Stimulated activated CD4-positive, alpha-beta T cell treated with anti-CD3 and anti-CD28 coated beads, Interleukin-2, amount 100 ng/mL, for 24 hours (primary cell): ENCODE results near the gene OR51I2.

Source experiments
- DNase-seq, 2 donors: peaks; one replicate each; pipeline ENCODE4 v3.0.0-alpha.2; 2020

Gene OR51I2, protein sequence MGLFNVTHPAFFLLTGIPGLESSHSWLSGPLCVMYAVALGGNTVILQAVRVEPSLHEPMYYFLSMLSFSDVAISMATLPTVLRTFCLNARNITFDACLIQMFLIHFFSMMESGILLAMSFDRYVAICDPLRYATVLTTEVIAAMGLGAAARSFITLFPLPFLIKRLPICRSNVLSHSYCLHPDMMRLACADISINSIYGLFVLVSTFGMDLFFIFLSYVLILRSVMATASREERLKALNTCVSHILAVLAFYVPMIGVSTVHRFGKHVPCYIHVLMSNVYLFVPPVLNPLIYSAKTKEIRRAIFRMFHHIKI

GRCh38 chr11:5449023-5449422, at the start of gene OR51I2:
OR51I2 (plus strand) TSS chr11:5449323; CDS start chr11:5453489, 4,166 bp downstream.
- no peak for DNase-seq

DNA sequence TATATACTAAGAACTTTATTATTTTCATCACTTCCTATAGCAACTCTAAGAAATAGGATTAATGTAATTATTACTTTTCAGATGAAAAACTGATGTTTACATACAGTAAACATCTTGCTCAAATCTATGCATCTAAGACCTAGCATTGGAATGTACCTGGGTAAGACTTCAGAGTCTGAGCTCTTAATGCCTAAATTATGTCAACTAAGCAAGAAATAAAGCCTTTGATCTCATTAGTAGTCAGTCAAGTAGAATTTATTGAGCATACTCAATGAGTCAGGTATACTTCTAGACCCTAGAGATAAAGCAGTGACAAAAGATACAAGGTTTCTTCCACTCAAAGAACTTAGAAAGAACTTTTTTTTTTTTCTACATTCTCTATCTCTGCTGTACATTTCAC, 44.0 kb upstream of the OR51I2 start:
- no peak for DNase-seq

DNA sequence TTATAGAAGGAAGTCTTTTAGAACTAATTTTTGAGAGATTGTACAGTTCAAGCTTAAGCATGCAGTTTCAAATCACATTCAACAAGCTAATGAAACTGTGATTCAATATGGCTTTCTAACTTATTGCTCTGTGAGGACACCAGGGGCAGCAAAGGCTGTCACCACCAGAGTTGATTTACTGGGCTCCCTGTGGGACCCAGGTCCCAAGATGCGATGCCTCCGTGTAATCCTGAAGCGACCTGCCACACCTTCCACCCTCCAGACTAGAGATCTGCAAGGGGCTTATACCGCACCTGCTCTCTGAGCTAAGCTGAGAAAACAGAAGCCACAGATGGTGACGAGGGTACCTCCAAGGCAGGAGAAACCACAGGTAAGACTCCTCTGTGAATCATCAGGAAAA, 28.1 kb upstream of the OR51I2 start:
- DNase-seq: no peak

DNA sequence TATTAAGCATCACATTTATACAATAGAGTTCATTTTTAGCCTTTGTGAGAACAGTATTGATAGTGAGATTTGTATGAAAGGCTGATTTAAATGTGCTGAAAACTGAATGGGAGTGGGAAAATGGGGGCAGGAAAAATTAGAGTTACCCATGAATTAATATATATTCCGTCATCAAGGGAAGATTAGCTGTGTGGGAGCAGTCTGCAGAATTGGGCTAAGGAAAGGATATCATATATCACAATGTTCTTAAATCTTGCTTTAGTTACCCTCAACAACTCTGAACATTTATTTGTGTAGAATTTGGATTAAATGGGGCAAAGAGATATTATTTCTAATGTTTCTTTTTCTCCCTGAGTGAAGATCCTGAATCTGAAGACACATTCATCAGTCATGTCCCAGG, 27.3 kb upstream of the OR51I2 start, which contains the start of gene OR51Q1:
TSS of gene OR51Q1 (plus strand) at position 301 of the 400 bp plus-strand sequence. CDS start at position 391, 90 bp downstream.
- DNase-seq: no peak

DNA sequence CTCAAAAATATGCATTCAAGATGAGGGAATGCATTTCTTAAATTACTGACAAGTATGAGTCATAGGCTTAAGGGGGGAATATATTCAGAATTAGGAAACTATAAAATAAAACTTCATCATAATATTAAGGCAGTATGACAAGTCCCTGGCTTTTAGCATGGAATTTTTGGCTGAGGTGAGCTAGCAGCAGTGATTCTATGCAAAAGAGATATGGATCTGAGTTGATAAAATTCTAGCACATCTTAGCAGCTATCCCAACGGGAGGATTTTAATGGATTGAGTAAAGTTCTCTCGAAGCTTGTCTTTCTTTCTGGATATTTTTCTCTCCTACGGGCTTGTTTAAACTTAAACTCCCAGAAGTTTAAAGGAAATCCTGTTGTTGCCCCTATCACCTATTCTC, 26.0 kb upstream of the OR51I2 start:
- no peak for DNase-seq

GRCh38 chr11:5441414-5441813, 7.7 kb upstream of the OR51I2 start, which contains the start of gene OR51I1:
OR51I1 (minus strand) TSS chr11:5441514; CDS start chr11:5441514, 0 bp downstream.
- DNase-seq: no peak

DNA sequence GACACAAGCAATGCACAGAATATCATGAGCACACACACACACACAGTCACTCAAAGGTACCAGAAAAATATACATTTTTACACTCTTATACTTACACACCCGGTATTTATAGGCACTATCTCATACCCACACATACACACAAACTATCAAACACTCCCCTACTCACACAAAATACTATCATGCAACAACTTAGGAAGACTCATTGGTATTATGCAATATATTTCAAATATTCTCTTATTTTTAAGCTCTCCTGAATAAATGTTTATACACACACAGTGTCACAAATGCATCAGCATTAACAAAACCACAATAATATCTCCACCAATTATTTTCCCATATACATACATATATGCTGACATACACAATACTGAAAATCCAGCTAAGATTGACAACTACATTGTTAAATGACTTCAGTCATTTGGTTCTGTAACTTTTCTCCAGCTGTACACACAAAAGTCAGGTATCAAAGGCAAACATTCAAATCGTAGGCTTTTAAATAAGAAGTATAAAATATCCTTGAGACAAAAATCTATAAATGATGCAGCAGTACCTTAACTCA, 5.2 kb upstream of the OR51I2 start:
- DNase-seq: no peak

DNA sequence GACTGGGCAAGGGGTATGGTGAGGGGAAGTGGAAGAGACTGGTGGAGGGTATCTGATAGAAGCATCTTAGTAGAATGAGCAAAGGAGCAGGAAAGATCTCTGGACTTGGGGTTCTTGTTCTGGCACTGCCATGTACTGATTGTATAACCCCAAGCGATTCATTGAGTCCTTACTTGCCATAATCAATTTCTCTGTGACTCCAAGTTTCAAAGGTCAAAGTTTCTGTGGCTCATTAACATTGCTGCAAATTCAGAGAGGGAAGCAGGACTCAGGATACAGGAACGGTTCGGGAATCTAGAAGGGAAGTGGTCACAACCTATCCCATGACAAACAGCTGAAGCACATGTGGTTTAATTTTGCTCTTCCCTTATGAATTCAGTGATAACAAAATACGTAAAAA, 309 bp downstream of the OR51I2 start:
- no peak for DNase-seq

GRCh38 chr11:5460983-5461621, 12.0 kb downstream of the OR51I2 start:
- no peak for DNase-seq

DNA sequence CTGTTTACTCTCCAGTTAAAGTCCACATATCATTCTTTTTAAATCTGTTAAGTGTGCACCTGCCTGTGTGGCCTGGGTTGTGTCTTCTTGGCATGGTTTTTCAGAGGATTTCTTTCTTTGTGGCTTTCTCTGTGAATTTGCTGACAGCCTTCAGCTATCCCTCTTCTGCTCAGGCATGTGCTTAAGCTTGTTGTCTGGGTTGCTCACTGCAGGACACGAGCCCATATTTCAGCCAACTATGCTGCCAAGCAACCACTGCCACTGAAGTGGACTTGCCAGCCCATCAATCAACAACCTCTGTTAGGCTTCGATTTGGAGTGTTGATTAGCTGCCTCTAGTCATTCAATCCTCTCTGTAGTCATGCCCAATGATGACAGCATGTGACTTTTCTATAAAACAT, 18.4 kb downstream of the OR51I2 start:
- DNase-seq: no peak

GRCh38 chr11:5473921-5474320, 24.8 kb downstream of the OR51I2 start:
- DNase-seq: no peak

DNA sequence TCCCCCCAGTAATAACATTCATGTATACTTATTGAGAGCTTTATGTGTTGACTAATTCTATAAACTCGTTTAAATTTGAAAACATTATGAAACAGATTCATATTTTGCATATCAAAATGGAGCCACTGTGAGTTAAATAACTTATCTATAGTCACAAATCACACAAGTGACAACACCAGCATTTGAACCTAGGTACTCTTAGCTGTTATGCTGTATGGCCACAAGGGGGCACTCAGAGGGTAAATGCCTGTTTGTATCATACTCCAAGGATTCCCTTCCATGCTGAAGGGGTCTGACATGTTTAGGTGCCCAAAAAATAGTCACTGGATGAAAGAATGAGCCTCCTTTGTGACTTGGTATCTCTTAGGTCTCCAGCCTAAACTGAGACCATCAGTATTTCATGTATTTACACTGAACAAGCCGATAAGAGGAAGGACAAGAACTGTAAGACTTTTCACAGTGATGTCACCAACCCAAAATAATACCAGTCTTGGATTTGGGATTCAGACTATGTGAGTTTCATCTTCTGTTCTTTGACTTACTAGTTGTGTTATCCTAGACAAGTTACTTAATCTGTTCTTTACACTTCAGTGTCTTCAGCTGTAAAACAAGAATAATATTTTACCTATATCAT, 27.2 kb downstream of the OR51I2 start:
- DNase-seq: peak; percentile 24 to 49

GRCh38 chr11:5486003-5486402, 36.9 kb downstream of the OR51I2 start:
- no peak for DNase-seq

DNA sequence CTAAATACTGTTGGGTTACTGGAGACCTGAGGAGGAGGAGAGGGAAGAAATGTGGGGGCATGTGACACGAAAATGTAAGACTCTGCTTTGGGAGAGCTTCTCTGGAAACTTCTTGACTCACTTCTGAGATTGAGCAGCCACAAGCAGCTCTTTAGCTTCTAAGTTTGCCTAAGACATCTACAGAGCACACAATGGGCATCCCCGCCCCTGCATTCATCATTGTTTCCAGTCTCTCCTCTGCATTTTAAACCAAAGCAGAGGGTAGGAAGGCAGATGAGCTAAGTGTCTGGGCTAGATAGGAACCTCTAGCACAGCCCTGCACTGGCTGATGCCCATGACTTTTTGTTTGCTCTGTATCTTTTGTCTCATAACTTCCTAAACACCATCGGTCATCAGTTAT, 37.3 kb downstream of the OR51I2 start:
- DNase-seq: peak in 1 of 2 donors; percentile 5

DNA sequence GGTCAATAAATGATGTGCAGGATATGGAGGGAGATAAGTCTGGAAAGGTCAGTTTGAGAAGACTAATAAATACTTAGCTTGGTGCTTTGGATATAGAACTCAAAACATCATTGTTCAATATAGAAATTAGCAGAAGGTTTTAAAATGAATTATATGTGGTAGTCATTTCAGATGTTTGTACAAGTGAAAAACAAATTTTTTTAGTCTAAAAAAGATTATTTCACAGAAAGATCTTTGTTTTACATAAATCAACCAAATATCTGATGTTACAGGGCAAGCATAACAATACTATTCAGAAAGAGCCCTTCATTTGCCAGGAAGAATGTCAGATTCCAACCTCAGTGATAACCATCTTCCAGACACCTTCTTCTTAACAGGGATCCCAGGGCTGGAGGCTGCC, 39.3 kb downstream of the OR51I2 start, which contains the start of gene OR52D1:
TSS of gene OR52D1 (plus strand) at position 301 of the 400 bp plus-strand sequence. CDS start at position 323, 22 bp downstream.
- no peak for DNase-seq

- no peak for DNase-seq
Measured at GRCh38 chr11:5488798-5489399, 39.8 kb downstream of the OR51I2 start.

DNA sequence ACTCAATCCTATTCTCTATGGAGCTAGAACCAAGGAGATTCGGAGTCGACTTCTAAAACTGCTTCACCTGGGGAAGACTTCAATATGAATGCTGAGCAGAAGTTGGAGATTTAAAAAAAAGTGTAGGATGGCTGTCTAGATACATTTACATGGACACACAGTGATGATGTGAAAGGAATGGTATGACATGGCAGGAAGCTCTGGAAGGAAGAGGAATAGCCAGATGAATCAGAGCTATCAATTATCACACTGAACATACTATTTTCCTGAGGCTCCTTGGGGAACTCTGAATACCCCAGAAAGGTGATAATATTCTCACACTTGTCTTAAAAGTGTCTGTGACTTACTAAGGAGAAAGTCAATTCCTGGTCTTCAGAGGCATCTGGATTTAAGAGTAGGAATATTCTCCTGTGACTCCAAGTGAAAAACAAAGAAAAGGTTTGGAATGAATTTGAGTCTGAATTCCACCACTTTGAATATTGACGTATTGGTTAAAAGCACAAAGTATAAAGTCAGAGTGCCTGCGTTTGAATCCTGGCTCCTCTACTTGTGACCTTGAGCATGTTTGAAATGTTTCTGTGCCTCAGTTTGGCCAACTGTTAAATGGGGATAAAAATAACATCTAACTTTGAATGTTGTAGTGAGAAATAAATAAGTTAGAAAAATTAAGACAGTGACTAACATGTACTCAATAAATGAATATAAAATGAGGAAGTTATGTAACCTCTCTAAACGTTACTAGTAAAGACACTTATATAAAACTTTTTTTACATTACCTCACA, 40.6 kb downstream of the OR51I2 start:
- DNase-seq: no peak

DNA sequence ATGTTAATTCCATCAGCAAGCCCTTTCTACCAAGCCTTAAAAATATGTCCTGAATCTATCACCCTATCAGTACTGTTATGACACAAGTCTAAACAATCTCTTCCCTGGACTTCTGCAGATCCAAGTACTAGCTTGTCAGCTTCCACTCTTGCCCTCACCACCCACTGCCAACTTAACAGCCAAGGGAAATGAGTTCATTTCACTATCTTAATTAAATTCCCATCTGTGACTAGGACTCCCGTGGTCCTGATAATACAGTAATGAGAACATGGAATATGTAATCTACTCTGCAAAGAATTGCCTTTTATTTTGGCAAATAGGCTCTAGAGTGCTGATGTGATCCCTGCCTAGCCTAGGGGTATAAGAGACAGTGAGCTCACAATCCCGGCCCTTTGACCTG, 50.5 kb downstream of the OR51I2 start:
- DNase-seq: no peak

- no peak for DNase-seq
Measured at GRCh38 chr11:5500393-5500801, 51.3 kb downstream of the OR51I2 start.

GRCh38 chr11:5504403-5504921, 55.3 kb downstream of the OR51I2 start:
- no peak for DNase-seq

DNA sequence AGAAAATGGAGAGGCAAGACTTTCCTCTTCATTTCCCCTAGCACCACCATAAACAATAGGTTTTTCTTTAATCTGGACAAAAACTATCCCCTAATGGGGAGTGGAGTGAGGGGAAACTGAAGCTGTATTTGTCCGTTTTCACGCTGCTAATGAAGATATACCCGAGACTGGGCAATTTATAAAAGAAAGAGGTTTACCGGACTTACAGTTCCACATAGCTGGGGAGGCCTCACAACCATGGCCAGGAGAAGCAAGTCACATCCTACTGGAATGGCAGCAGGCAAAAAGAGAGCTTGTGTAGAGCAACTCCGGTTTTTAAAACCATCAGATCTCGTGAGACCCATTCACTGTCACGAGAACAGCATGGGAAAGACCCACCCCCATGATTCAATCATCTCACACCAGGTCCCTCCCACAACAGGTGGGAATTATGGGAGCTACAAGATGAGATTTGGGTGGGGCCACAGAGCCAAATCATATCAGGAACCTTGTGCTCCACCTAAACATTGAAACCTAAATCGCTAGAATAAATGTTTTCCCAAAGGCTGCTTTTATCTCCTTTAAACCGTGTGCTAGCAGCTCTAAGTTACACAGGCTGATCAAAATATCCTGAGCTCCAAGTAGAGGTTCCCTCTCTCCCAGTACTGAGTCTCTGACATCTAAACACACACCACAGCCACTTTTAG, 56.4 kb downstream of the OR51I2 start:
- DNase-seq: no peak
